Astrocyte (in vitro differentiated cells and primary cell): ENCODE data around the gene TIAM2. TPM values are rescaled to one million over a fixed set of nuclear protein-coding genes. Genes with fewer than 3 reads are reported as not detected.

Source experiments
- DNase-seq: peaks from one replicate; pipeline ENCODE4 v3.0.0-alpha.2; 2010; ENCODE audit warnings: low read depth
- FAIRE-seq: peaks from 2 replicates; lab custom pipeline; 2011; peaks lifted over from hg19 to GRCh38; lab: Jason Lieb, UNC
- H2AFZ ChIP-seq: 2 replicates; pipeline ENCODE4 v1.6.0; 2012; ENCODE audit warnings: low read depth, low read length, inconsistent platforms
- H3K27ac ChIP-seq: 2 replicates; pipeline ENCODE4 v1.5.1; 2011; ENCODE audit warnings: low read depth, low read length, inconsistent platforms
- H3K27me3 ChIP-seq: 2 replicates; pipeline ENCODE4 v1.6.0; 2011; ENCODE audit warnings: low read length, inconsistent platforms; ENCODE audit not compliant: insufficient read depth
- H3K36me3 ChIP-seq: 2 replicates; pipeline ENCODE4 v1.5.1; 2011; ENCODE audit warnings: low read length, inconsistent platforms; ENCODE audit not compliant: insufficient read depth
- H3K4me1 ChIP-seq: 2 replicates; pipeline ENCODE4 v1.5.1; 2011; ENCODE audit warnings: low read length, inconsistent platforms; ENCODE audit not compliant: insufficient read depth
- H3K4me2 ChIP-seq: 2 replicates; pipeline ENCODE4 v1.6.0; 2012; ENCODE audit warnings: low read length, inconsistent platforms
- H3K4me3 ChIP-seq: 2 replicates; pipeline ENCODE4 v1.5.1; 2011; ENCODE audit warnings: low read depth, mild to moderate bottlenecking, low read length, inconsistent platforms; ENCODE audit not compliant: insufficient read depth
- H3K79me2 ChIP-seq: 2 replicates; pipeline ENCODE4 v1.6.0; 2012; ENCODE audit warnings: mild to moderate bottlenecking, low read length, inconsistent platforms; ENCODE audit not compliant: insufficient read depth
- H3K9ac ChIP-seq: 2 replicates; pipeline ENCODE4 v1.6.0; 2012; ENCODE audit warnings: mild to moderate bottlenecking, low read length, inconsistent platforms
- H3K9me3 ChIP-seq: 2 replicates; pipeline ENCODE4 v1.5.1; 2012; ENCODE audit warnings: low read depth, mild to moderate bottlenecking, low read length, inconsistent platforms; ENCODE audit not compliant: insufficient read depth
- H4K20me1 ChIP-seq: 2 replicates; pipeline ENCODE4 v1.6.0; 2012; ENCODE audit warnings: low read length, inconsistent platforms; ENCODE audit not compliant: insufficient read depth
- H3K27ac Mint-ChIP-seq: one replicate; pipeline ENCODE4 v1.8.0; 2021; ENCODE audit warnings: mild to moderate bottlenecking, mixed read lengths; ENCODE audit not compliant: unreplicated experiment
- H3K27me3 Mint-ChIP-seq: one replicate; pipeline ENCODE4 v1.8.0; 2021; ENCODE audit warnings: low read depth, mixed read lengths; ENCODE audit not compliant: unreplicated experiment
- H3K36me3 Mint-ChIP-seq: one replicate; pipeline ENCODE4 v1.8.0; 2021; ENCODE audit warnings: low read depth, mixed read lengths; ENCODE audit not compliant: unreplicated experiment
- H3K4me1 Mint-ChIP-seq: one replicate; pipeline ENCODE4 v1.8.0; 2021; ENCODE audit warnings: low read depth, mixed read lengths; ENCODE audit not compliant: unreplicated experiment
- H3K4me3 Mint-ChIP-seq: one replicate; pipeline ENCODE4 v1.8.0; 2021; ENCODE audit warnings: mild to moderate bottlenecking, moderate library complexity, mixed read lengths; ENCODE audit not compliant: unreplicated experiment
- H3K9me3 Mint-ChIP-seq: one replicate; pipeline ENCODE4 v1.8.0; 2021; ENCODE audit warnings: mild to moderate bottlenecking, mixed read lengths; ENCODE audit not compliant: unreplicated experiment
- EZH2 ChIP-seq: IDR thresholded peaks from 2 replicates; pipeline ENCODE4 v1.6.1; 2012; ENCODE audit warnings: mild to moderate bottlenecking, low read length, inconsistent platforms; ENCODE audit not compliant: insufficient read depth
- total RNA-seq: library from RNA; stranded (reverse); gene quantifications from 2 replicates; pipeline ENCODE4 v1.2.1, GENCODE V29; 2021
- TF ChIP-seq, protein P1 (sequence below): IDR thresholded peaks from 2 replicates; pipeline ENCODE4 v1.5.1; 2011; ENCODE audit warnings: low read depth, mild to moderate bottlenecking, inconsistent platforms, low read length, moderate library complexity; ENCODE audit not compliant: insufficient read depth

The TIAM2 gene
- total RNA-seq, 1 donor from 2014 or later = 23.6 TPM

DNA sequence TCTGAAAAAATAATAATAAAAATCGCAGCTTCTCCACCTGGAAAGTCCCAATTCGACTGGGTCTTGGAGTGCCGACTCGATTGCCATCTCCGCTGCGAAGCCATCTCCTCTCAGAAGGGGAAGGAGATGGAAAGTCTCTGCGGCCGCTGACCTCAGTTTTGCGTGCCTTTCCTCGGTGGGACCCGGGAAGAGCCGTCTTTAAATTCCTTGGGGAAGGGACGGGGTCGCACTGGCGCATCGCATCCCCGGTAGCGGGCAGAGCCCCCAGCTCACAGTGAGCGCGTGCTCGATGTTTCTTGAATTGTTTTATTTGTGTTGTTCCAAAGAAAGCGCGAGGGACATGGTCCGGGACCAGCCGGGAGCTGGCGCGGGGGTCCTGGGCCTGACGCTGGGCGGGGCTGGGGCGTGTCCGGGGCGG, 270 bp upstream of the TIAM2 start:
- Histone ChIP-seq H4K20me1 (no peaks in the 10 kb centered on the region), H3K27ac (no peak overlapping the region), H2AFZ (peak overlapping the region; percentile 81), H3K9ac (peak overlapping the region; percentile 80), H3K79me2 (no peaks in the 10 kb centered on the region), H3K4me1 (peaks cover 8% of the 10 kb centered on the region), H3K36me3 (no peaks in the 10 kb centered on the region), H3K4me3 (peak overlapping the region; percentile 73), H3K9me3 (no peaks in the 10 kb centered on the region), H3K27me3 (no peaks in the 10 kb centered on the region), H3K4me2 (peak overlapping the region; percentile 96)
- Mint-ChIP-seq H3K27ac (peak overlapping the region; percentile 34), H3K27me3 (peaks cover 5% of the 10 kb centered on the region), H3K36me3 (no peaks in the 10 kb centered on the region), H3K4me3 (peak overlapping the region; percentile 85), H3K4me1 (peaks cover 12% of the 10 kb centered on the region), H3K9me3 (no peaks in the 10 kb centered on the region)
- TF ChIP-seq, protein P1, sequence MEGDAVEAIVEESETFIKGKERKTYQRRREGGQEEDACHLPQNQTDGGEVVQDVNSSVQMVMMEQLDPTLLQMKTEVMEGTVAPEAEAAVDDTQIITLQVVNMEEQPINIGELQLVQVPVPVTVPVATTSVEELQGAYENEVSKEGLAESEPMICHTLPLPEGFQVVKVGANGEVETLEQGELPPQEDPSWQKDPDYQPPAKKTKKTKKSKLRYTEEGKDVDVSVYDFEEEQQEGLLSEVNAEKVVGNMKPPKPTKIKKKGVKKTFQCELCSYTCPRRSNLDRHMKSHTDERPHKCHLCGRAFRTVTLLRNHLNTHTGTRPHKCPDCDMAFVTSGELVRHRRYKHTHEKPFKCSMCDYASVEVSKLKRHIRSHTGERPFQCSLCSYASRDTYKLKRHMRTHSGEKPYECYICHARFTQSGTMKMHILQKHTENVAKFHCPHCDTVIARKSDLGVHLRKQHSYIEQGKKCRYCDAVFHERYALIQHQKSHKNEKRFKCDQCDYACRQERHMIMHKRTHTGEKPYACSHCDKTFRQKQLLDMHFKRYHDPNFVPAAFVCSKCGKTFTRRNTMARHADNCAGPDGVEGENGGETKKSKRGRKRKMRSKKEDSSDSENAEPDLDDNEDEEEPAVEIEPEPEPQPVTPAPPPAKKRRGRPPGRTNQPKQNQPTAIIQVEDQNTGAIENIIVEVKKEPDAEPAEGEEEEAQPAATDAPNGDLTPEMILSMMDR = no peak
- TF ChIP-seq EZH2 = no peak
- DNase-seq = no peak
- FAIRE-seq = no peak

DNA sequence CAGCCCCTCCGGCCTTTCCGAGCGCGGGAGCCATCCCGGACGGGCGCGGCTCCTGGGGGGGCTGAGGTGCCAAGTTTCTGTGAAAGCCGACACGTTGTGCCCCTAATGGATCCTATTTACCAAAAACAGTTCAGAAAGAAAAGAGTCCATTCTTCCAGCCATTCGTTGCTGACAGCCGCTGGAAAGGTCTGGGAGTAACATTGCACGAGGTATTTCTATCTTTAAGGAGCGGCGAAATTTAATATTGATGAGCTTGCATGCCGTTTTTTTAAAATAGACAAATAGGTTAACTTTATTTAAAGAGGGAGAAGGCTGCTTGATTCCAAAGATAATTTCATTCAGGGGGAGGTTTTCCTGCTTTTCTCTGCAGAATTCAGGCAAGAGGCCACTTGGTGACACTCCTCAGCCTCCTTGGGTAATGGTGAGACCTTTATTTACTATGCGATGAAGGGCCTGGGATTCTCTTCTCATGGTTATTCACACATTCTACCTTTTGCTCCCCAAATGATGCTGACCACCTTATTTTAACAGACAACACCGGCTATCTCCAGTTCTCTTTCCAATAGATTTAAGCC, 988 bp downstream of the TIAM2 start:
- H4K20me1 ChIP-seq = no peaks in the 10 kb centered on the region
- H3K27ac ChIP-seq = no peak overlapping the region
- no peaks in the 10 kb centered on the region for H3K9me3 ChIP-seq
- no peaks in the 10 kb centered on the region for H3K36me3 ChIP-seq
- peak overlapping the region; percentile 80 for H3K9ac ChIP-seq
- DNase-seq (no peak), FAIRE-seq (no peak)
- TF ChIP-seq, protein P1 = no peak
- no peak for TF ChIP-seq EZH2
- H3K4me3 ChIP-seq = peak overlapping the region; percentile 73
- peak overlapping the region; percentile 24 for H3K27ac Mint-ChIP-seq
- H3K27me3 ChIP-seq = no peaks in the 10 kb centered on the region
- H3K4me2 ChIP-seq = peak overlapping the region; percentile 96
- peak overlapping the region; percentile 93 for H2AFZ ChIP-seq
- peak overlapping the region; percentile 86 for H3K4me3 Mint-ChIP-seq
- peaks cover 3% of the 10 kb centered on the region for H3K36me3 Mint-ChIP-seq
- no peaks in the 10 kb centered on the region for H3K79me2 ChIP-seq
- H3K4me1 Mint-ChIP-seq = peaks cover 11% of the 10 kb centered on the region
- H3K27me3 Mint-ChIP-seq = peaks cover 2% of the 10 kb centered on the region
- peaks cover 8% of the 10 kb centered on the region for H3K4me1 ChIP-seq
- no peaks in the 10 kb centered on the region for H3K9me3 Mint-ChIP-seq

GRCh38 chr6:154996841-154997311, 1.8 kb downstream of the TIAM2 start:
- Histone ChIP-seq H3K79me2 (no peaks in the 10 kb centered on the region), H3K4me3 (no peak overlapping the region), H3K27me3 (no peaks in the 10 kb centered on the region), H2AFZ (no peak overlapping the region), H3K4me2 (peak overlapping the region; percentile 96), H3K9me3 (no peaks in the 10 kb centered on the region), H3K9ac (no peak overlapping the region), H3K36me3 (no peaks in the 10 kb centered on the region), H4K20me1 (no peaks in the 10 kb centered on the region), H3K4me1 (peaks cover 8% of the 10 kb centered on the region), H3K27ac (no peak overlapping the region)
- H3K4me1 Mint-ChIP-seq = peaks cover 9% of the 10 kb centered on the region
- H3K36me3 Mint-ChIP-seq = peaks cover 3% of the 10 kb centered on the region
- H3K4me3 Mint-ChIP-seq = peak overlapping the region; percentile 86
- H3K9me3 Mint-ChIP-seq = no peaks in the 10 kb centered on the region
- H3K27ac Mint-ChIP-seq = peak overlapping the region; percentile 1
- H3K27me3 Mint-ChIP-seq = no peaks in the 10 kb centered on the region
- TF ChIP-seq, protein P1 = no peak
- no peak for TF ChIP-seq EZH2
- no peak for DNase-seq
- FAIRE-seq = no peak
